Muscle of leg (tissue), 11 donors: ENCODE data around the gene ANGPTL3. TPM values are rescaled to one million over a fixed set of nuclear protein-coding genes. Genes with fewer than 3 reads are reported as not detected.
A peak's percentile ranks its signal among the peaks of the same experiment; 100 is the strongest.

ENCODE experiments used
- DNase-seq: peaks from one replicate; pipeline ENCODE4 v3.0.0; 2013
- H3K27ac ChIP-seq: one replicate; pipeline ENCODE4 v1.5.1; 2013; ENCODE audit warnings: mild to moderate bottlenecking, low read length, control low read depth
- H3K27me3 ChIP-seq: one replicate; pipeline ENCODE4 v1.6.1; 2013; ENCODE audit warnings: low read length; ENCODE audit not compliant: control insufficient read depth, insufficient read depth
- H3K36me3 ChIP-seq: one replicate; pipeline ENCODE4 v1.6.1; 2013; ENCODE audit warnings: low read length; ENCODE audit not compliant: control insufficient read depth, insufficient read depth
- H3K4me1 ChIP-seq: one replicate; pipeline ENCODE4 v1.6.1; 2013; ENCODE audit warnings: low read length; ENCODE audit not compliant: control insufficient read depth, insufficient read depth
- H3K4me3 ChIP-seq: one replicate; pipeline ENCODE4 v1.5.1; 2013; ENCODE audit warnings: low read length, control low read depth
- H3K9me3 ChIP-seq: replicated peaks from 2 replicates; pipeline ENCODE4 v1.6.1; 2013; ENCODE audit warnings: low read depth, low read length; ENCODE audit not compliant: control insufficient read depth
- WGBS: methylation state at CpG from one replicate; pipeline ENCODE4 v1.1.5; 2013; ENCODE audit warnings: missing lambda C conversion rate; ENCODE audit not compliant: insufficient coverage; 5-methylcytosine and 5-hydroxymethylcytosine counted together
- polyA plus RNA-seq, 8 donors: library from polyadenylated mRNA; unstranded; fragments of 120-200 nt; gene quantifications; one replicate each; pipeline versions ENCODE4 v1.2.1 to v1.2.3, GENCODE V29; 2013; ENCODE audit warnings: inconsistent platforms in 1 of 8, low replicate concordance in 1 of 8; ENCODE audit not compliant: insufficient read length in 8 of 8, insufficient read depth in 1 of 8
- total RNA-seq: library from RNA; stranded (reverse); fragments of 120-200 nt; gene quantifications from one replicate; pipeline ENCODE4 v1.2.4, GENCODE V29; 2013

The ANGPTL3 gene
- total and polyA plus RNA-seq, 9 donors = 0.04 to 0.95 (median 0.15) TPM; not detected in 1

DNA sequence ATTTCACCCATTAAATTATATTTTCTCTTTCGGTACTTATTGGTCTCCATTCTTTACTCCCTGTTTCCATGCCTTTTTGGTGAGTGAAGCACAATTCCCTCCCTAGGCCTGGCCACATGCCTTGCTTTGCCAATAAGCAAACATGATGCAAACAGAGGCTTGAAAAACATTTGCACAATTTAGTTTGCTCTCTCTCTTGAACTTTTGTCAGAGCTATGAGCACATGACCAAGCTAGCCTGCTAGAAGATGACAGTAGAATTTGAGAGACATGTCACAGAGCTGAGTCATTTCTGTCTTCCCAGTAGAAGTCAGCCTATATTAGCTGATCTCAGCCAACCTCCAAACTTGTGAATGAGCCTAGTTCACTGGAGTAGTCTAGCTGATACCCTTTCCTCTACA is 24.6 kb downstream of the ANGPTL3 start:
- H3K36me3 ChIP-seq = no peaks in the 10 kb centered on the region
- no peak overlapping the region for H3K27ac ChIP-seq
- no peak overlapping the region for H3K4me3 ChIP-seq
- no peaks in the 10 kb centered on the region for H3K4me1 ChIP-seq
- H3K9me3 ChIP-seq = no peaks in the 10 kb centered on the region
- no peaks in the 10 kb centered on the region for H3K27me3 ChIP-seq
- DNase-seq = peak; percentile 4
- WGBS = 100% methylated on average over 1 of the region's 1 CpG

DNA sequence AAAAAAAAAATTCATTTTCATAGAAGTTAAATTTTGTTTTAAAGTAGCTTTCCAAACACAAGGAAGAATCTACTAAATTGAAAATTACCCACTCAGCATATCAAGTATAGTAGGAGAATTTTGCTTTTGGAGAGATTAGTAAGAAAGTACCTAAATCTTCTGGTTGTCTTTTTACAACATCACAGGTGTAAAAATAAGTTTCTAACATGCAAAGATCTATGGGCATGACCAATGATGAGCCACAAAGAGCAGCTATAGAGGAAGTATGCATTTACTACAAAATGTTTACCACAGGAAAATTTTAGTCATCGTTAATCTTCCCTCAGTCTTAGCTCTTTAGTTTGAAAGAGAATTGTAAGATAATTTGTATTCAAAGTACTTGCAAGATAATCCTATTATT is 28.1 kb downstream of the ANGPTL3 start:
- no peak for DNase-seq
- no peak overlapping the region for H3K4me3 ChIP-seq

DNA sequence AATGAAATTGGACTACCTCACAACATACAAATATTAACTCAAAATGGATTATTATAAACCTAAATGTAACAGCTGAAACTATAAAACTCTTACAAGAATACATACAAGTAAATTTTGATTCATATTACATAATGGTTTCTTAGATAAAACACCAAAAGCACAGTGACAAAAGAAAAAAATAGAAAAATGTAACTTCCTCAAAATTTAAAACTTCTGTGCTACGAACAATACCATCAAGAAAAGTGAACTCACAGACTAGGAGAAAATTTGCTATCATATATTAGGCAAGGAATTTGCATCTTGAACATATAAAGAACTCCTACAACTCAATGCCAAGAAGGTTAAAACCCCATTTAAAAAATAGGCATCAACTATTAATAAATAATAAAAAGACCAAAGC is 31.2 kb downstream of the ANGPTL3 start:
- Histone ChIP-seq H3K36me3 (peaks cover 9% of the 10 kb centered on the region), H3K4me1 (no peaks in the 10 kb centered on the region), H3K27ac (no peak overlapping the region), H3K4me3 (no peak overlapping the region), H3K9me3 (peaks cover under 1% of the 10 kb centered on the region), H3K27me3 (no peaks in the 10 kb centered on the region)
- DNase-seq = no peak
- WGBS = no CpG with 5 or more reads among the region's 1 CpG

More for the DNA sequence above, 28.1 kb downstream of the ANGPTL3 start:
- no peaks in the 10 kb centered on the region for H3K27me3 ChIP-seq
- WGBS = no CpG with 5 or more reads among the region's 1 CpG
- no peak overlapping the region for H3K27ac ChIP-seq
- no peaks in the 10 kb centered on the region for H3K9me3 ChIP-seq
- H3K36me3 ChIP-seq = peaks cover 6% of the 10 kb centered on the region
- H3K4me1 ChIP-seq = no peaks in the 10 kb centered on the region

DNA sequence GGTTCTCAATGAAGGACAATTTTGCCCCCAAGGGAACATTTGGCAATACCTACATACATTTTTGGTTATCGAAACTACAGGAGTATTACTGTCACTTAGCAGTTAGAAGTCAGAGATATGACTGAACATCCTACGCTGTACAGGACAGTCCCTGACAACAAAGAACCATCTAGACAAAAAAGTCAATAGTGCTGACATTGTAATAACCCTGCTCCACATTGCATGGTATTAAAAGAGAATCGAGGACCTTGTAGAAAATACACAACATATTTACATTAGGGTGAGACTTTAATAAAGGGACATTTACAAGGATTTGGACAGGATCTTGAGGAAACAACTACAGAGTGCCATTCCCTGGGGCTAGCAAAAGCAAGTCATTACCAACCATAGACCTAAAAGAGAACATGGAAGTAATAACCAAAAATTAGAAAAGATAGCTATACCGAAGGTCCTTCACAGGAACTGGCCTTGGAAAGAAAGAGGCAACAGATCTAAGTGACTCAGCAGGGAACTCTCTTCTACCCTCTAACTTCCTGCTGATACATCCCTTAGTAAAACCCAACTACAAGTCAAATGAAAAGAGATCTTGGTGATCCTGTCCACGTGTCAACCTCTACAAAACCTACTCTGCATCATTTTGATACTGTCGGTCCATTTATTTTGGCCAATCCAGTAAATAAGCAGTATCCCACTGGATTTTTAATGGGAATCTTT is 40.2 kb downstream of the ANGPTL3 start:
- Histone ChIP-seq H3K27ac (no peak overlapping the region), H3K9me3 (peaks cover 2% of the 10 kb centered on the region), H3K27me3 (no peaks in the 10 kb centered on the region), H3K36me3 (peaks cover 7% of the 10 kb centered on the region), H3K4me1 (no peaks in the 10 kb centered on the region), H3K4me3 (no peak overlapping the region)
- DNase-seq = no peak
- WGBS = 100% methylated on average over 2 of the region's 6 CpGs

DNA sequence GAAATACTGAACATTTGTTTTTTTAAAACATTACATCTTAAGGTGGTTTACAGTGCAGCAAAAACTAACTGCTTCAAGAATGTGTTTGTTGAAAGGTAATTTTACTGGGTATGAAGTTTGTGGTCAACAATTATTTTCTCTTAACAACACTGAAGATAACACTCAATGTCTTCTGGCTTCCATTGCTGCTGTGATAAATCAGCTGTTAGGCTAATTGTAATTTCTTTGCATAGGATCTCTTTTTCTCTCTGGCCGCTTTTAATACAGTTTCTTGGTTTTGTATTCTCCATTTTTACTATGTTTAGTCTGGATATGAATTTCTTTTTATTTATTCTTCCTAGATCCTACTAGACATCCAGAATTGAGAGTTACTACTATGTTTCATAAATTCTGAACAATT is 46.0 kb downstream of the ANGPTL3 start:
- no CpG with 5 or more reads among the region's 1 CpG for WGBS
- Histone ChIP-seq H3K9me3 (peaks cover 2% of the 10 kb centered on the region), H3K4me1 (no peaks in the 10 kb centered on the region)

DNA sequence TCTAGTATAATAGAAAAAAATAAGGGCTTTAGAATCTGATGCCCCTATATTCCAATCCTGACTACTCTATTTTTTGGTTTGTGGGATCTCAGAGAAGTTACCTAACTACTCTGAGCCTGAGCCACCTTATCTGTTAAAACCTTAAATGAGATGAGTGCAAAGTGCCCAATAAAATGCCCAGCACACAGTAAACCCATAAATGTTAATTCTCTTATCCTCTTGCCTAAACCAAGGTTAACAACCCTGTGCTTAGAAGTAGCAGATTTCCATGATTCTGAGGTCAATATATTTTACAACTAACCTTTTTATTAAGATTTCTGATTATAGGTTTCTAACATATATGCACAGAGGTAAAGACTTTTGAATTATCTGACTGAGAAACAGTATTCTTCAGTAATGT is 55.1 kb downstream of the ANGPTL3 start:
- Histone ChIP-seq H3K4me1 (no peaks in the 10 kb centered on the region), H3K4me3 (no peak overlapping the region), H3K27ac (no peak overlapping the region), H3K27me3 (no peaks in the 10 kb centered on the region), H3K9me3 (no peaks in the 10 kb centered on the region), H3K36me3 (peaks cover 8% of the 10 kb centered on the region)
- no peak for DNase-seq

More for the DNA sequence above, 46.0 kb downstream of the ANGPTL3 start:
- H3K27ac ChIP-seq = no peak overlapping the region
- no peak overlapping the region for H3K4me3 ChIP-seq
- peaks cover 8% of the 10 kb centered on the region for H3K36me3 ChIP-seq
- no peaks in the 10 kb centered on the region for H3K27me3 ChIP-seq
- DNase-seq = no peak

DNA sequence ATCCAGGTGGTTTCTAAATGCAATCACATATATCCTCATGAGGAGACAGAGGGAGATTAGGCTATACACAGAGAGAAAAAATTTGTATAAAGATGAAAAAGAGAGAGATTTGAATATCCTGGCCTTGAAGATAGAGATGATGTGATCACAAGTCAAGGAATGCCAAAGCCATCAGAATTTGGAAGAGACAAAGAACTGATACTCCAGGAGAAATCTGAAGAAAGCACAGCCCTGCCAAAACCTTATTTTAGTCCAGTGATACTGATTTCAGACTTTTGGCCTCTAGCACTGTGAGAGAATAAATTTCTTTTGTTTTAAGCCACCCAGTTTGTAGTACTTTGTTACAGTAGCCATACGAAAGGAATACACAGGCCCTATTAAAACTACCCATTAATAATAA is 57.4 kb downstream of the ANGPTL3 start:
- Histone ChIP-seq H3K27me3 (no peaks in the 10 kb centered on the region), H3K36me3 (peaks cover 5% of the 10 kb centered on the region), H3K27ac (no peak overlapping the region), H3K4me1 (no peaks in the 10 kb centered on the region), H3K9me3 (no peaks in the 10 kb centered on the region), H3K4me3 (no peak overlapping the region)
- WGBS = no CpG with 5 or more reads among the region's 1 CpG
- peak; percentile 80 for DNase-seq

Other genes starting within 250 kb of the ANGPTL3 start
- gene USP1, start 160.5 kb upstream of the ANGPTL3 start, total RNA-seq = 40.4 TPM
- gene USP1, start 160.5 kb upstream of the ANGPTL3 start, polyA plus RNA-seq = 10 to 100 TPM; 32.3 to 51.8 (median 42.5) TPM
- 43.8 TPM for gene DOCK7, start 90.9 kb downstream of the ANGPTL3 start, total RNA-seq
- 10 to 100 TPM; 28.8 to 40.1 (median 36.1) TPM for gene DOCK7, start 90.9 kb downstream of the ANGPTL3 start, polyA plus RNA-seq
- 8.3 TPM for gene ATG4C, start 186.6 kb downstream of the ANGPTL3 start, total RNA-seq
- 10 to 100 TPM in 3 of 8 donors, 1 to 10 TPM in 5; 6.2 to 10.9 (median 8.5) TPM for gene ATG4C, start 186.6 kb downstream of the ANGPTL3 start, polyA plus RNA-seq